Adrenal gland (tissue), 5 donors: Measurements from ENCODE around the gene KHSRP.

ENCODE experiments used
- CTCF ChIP-seq, 6 experiments: fragments of 450-650 bp in 4 of 6; fragments of 200-600 bp in 2 of 6; sonication (generic) in 1 of 6; IDR thresholded peaks; 1 replicate in 5 of 6; 2 replicates in 1 of 6; pipeline versions ENCODE4 v1.5.1 to v1.8.0; 2016 to 2021; ENCODE audit warnings: antibody characterized with exemption in 6 of 6, mild to moderate bottlenecking in 2 of 6, moderate library complexity in 1 of 6
- POLR2A ChIP-seq, 2 donors: fragments of 450-650 bp; IDR thresholded peaks; one replicate each; pipeline ENCODE4 v1.6.1; 2017; ENCODE audit warnings: antibody characterized with exemption in 2 of 2, mild to moderate bottlenecking in 2 of 2, moderate library complexity in 1 of 2
- donor health status: DM: no; HTN: no; CAD: no.

GRCh38 chr19:6374161-6374709 is 50.4 kb downstream of the KHSRP start:
- TF ChIP-seq CTCF (IDR thresholded peaks at IDR 0.05), result no peak
- no peak for TF ChIP-seq POLR2A (IDR thresholded peaks at IDR 0.05)
